ENCODE data around the gene ACTMAP.

- TF ChIP-seq REST (IDR thresholded peaks at IDR 0.05) (no peak), CTCF (IDR thresholded peaks at IDR 0.05; ENCODE audit: low read depth, low read length, missing input control) (no peak), TAF1 (conservative IDR thresholded peaks at IDR 0.05) (no peak), RAD21 (IDR thresholded peaks at IDR 0.05) (no peak), ZBTB33 (IDR thresholded peaks at IDR 0.05) (no peak), FOXA1 (IDR thresholded peaks at IDR 0.05) (no peak), MAX (IDR thresholded peaks at IDR 0.05) (no peak), SP1 (IDR thresholded peaks at IDR 0.05) (no peak)
These were observed 53.3 kb downstream of the ACTMAP start for GRCh38 chr19:40697007-40697406.

Measured in liver (tissue), 3 donors.